Measurements from ENCODE around the gene MACO1.
"Not testable (repeated sequence)": the region's sequence is repeated elsewhere in the genome, so short reads cannot be mapped to it uniquely, and the experiment has no call there.

Gene MACO1

DNA sequence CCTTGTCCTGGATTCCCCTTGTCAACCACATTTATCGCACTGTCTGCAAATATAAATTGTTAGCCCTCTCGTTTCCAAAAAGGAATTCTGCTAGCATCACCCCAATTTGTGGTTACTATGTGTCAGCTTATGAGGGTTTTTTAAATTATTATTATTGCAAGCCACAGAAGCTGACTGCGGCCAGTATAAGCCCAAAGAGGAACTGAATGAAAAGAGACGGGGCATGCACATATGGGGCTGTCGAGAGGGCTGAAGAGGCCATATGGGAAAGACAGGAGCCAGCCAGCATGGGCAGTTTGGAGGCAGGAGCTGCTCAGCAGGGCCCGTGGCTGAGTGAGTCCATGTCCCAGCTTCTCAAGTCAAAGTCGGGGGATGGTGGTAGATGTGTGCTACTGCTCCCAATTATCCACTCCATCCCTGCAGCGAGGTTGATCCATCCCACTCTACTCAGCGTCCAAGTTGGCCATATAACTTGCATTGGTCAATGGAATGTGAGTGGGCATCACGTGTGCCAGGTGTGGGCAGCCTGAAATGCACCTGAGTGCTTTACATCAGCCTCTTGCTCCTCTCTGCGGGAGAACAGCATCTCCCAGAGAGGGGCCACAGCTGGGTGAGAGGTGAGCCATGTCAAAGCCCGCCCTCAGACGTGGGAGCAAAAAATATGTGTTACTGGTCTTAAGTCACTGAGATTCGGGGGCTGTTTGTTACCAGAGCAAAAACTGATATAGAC, 75.1 kb downstream of the MACO1 start:
- DNase-seq (ENCODE audit: low read depth): no peak
- TF ChIP-seq, protein P1, sequence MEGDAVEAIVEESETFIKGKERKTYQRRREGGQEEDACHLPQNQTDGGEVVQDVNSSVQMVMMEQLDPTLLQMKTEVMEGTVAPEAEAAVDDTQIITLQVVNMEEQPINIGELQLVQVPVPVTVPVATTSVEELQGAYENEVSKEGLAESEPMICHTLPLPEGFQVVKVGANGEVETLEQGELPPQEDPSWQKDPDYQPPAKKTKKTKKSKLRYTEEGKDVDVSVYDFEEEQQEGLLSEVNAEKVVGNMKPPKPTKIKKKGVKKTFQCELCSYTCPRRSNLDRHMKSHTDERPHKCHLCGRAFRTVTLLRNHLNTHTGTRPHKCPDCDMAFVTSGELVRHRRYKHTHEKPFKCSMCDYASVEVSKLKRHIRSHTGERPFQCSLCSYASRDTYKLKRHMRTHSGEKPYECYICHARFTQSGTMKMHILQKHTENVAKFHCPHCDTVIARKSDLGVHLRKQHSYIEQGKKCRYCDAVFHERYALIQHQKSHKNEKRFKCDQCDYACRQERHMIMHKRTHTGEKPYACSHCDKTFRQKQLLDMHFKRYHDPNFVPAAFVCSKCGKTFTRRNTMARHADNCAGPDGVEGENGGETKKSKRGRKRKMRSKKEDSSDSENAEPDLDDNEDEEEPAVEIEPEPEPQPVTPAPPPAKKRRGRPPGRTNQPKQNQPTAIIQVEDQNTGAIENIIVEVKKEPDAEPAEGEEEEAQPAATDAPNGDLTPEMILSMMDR (conservative IDR thresholded peaks at IDR 0.05; ENCODE audit: control insufficient read depth, insufficient read depth, low read depth, low read length): no peak
- no peak overlapping the region for H3K4me3 ChIP-seq (ENCODE audit: control insufficient read depth, low read depth, low read length)

DNA sequence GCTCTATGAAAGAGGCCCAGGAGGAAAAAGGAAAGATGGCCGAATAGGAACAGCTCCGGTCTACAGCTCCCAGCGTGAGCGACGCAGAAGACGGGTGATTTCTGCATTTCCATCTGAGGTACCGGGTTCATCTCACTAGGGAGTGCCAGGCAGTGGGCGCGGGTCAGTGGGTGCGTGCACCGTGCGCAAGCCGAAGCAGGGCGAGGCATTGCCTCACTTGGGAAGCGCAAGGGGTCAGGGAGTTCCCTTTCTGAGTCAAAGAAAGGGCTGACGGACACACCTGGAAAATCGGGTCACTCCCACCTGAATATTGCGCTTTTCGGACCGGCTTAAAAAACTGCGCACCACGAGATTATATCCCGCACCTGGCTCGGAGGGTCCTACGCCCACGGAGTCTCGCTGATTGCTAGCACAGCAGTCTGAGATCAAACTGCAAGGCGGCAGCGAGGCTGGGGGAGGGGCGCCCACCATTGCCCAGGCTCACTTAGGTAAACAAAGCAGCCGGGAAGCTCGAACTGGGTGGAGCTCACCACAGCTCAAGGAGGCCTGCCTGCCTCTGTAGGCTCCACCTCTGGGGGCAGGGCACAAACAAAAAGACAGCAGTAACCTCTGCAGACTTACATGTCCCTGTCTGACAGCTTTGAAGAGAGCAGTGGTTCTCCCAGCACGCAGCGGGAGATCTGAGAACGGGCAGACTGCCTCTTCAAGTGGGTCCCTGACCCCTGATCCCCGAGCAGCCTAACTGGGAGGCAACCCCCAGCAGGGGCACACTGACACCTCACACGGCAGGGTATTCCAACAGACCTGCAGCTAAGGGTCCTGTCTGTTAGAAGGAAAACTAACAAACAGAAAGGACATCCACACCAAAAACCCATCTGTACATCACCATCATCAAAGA, 76.1 kb downstream of the MACO1 start:
- not testable (repeated sequence) for DNase-seq (ENCODE audit: low read depth); H3K4me3 ChIP-seq (ENCODE audit: control insufficient read depth, low read depth, low read length)

DNA sequence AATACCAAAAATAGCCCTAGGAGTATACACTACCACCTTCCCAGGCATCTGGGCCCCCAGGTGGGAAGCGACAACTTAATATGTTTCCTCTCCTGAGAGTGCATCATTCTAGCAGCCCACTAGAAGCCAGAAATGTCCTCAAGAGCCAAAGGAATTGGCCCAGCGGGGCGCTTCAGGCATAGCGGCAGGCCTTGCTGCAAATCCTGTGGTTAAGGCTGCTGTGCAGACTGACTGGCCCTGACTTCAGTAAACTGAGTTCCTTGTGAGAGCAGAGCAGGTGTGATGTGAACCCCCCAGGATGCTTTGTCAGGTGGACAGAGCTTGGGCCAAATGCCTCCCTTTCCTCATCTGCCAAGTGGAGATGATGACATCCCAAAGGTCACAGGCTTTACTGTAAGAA, 83.0 kb downstream of the MACO1 start:
- TF ChIP-seq, protein P1 (conservative IDR thresholded peaks at IDR 0.05; ENCODE audit: control insufficient read depth, insufficient read depth, low read depth, low read length): no peak
- no peak for DNase-seq (ENCODE audit: low read depth)
- H3K4me3 ChIP-seq (ENCODE audit: control insufficient read depth, low read depth, low read length): no peak overlapping the region

DNA sequence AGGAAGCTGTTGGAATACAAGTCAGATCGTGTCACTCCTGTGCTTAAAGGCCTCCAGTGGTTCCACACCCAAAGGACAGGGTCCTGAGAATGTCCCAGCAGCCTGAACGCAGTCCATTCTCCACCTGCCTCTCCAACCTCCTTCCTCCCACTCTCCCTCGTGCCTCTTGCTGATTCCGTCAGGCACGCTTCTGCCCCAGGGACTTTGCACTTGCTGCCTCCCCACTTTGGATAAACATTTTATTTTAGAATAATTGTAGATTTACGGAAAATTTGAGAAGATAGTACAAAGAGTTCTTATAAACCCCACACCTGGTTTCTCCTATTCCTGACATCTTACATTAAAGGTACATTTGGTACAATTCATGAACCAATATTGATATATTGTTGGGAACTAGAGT, 84.3 kb downstream of the MACO1 start:
- H3K4me3 ChIP-seq (ENCODE audit: control insufficient read depth, low read depth, low read length): no peak overlapping the region
- TF ChIP-seq, protein P1 (conservative IDR thresholded peaks at IDR 0.05; ENCODE audit: control insufficient read depth, insufficient read depth, low read depth, low read length): no peak
- DNase-seq (ENCODE audit: low read depth): no peak

DNA sequence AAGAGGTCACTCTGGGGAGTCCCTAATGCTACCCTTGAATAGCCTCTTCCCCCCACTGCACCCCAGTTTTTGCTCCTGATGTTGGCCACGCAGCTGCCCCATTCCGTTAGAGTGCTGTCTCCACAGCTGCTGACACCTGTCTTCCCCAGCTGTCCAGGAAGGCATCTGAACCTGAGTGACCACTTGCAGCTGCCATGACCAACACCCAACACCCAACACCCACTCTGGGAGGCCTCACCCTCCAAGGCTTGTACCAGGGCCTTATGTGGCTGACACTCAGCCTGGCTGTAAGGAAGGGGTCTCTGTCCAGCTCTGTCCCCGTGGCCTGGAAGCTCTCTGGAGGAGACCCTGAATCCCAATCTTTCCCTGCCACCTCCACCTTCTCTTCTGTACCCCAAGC, 86.0 kb downstream of the MACO1 start:
- no peak overlapping the region for H3K4me3 ChIP-seq (ENCODE audit: control insufficient read depth, low read depth, low read length)
- TF ChIP-seq, protein P1 (conservative IDR thresholded peaks at IDR 0.05; ENCODE audit: control insufficient read depth, insufficient read depth, low read depth, low read length): no peak
- DNase-seq (ENCODE audit: low read depth): no peak

DNA sequence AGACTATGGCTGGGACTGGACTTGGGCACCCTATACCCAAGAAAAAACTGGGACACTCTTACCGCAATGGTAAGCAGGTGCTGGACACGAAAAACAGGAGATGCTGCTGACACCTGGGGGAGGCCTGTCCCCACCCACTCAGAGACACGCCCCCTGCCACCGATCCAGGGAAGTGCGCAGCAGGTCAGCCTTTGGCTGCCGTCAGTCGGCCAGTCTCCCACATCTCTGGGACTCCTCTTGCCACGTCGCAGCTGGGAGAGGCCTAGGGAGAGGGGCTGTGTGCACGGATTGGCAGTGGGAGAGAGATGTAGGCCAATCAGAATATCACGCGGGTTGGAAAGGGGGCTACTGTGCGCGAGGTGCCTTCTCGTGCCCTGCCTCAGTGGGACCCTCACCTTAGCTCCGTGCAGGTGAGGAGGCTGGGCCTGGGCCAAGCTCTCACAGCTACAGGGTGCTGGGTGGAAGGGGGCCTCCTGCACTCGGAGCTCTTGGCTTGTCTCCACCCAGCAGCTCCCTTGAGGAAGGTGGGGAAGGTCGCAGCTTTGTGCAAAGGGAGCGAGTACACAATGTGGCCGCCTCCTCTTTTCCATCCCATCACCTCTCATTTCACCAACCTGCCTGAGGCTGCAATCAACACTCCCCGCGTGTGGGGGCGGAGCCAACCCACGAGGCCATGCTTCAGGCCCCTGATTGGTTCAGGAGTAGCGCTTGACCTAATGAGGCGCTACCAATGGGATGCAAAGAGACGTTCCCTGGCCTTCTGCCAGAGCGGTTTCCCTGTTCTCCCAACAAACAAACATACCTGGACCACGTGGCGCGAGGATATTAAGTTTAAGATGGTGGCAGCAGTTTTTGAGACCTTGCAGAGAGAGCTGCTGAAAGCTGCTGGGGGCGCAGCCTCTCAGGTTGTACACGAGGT, 87.0 kb downstream of the MACO1 start:
- DNase-seq (ENCODE audit: low read depth): no peak
- TF ChIP-seq, protein P1 (conservative IDR thresholded peaks at IDR 0.05; ENCODE audit: control insufficient read depth, insufficient read depth, low read depth, low read length): no peak
- no peak overlapping the region for H3K4me3 ChIP-seq (ENCODE audit: control insufficient read depth, low read depth, low read length)

All from fibroblast of mammary gland (primary cell).